DMS114 treated with DMSO at 0.1 percent for 48 hours (cell line): ENCODE data around the gene AFAP1L1.
"Not testable (repeated sequence)": the region's sequence is repeated elsewhere in the genome, so short reads cannot be mapped to it uniquely, and the experiment has no call there.

Experiments used
- DNase-seq: peaks from one replicate; lab custom pipeline; 2025; ENCODE audit not compliant: unreplicated experiment; lab: John Stamatoyannopoulos, UW

The AFAP1L1 gene

GRCh38 chr5:149260761-149261160, 10.9 kb upstream of the AFAP1L1 start:
- DNase-seq = no peak

- DNase-seq = no peak
Measured at GRCh38 chr5:149261246-149261645, 10.4 kb upstream of the AFAP1L1 start.

GRCh38 chr5:149262315-149262714, 9.3 kb upstream of the AFAP1L1 start:
- DNase-seq = no peak

GRCh38 chr5:149264439-149265067, 7.1 kb upstream of the AFAP1L1 start:
- no peak for DNase-seq

- no peak for DNase-seq
Measured at GRCh38 chr5:149265068-149265465, 6.6 kb upstream of the AFAP1L1 start.

GRCh38 chr5:149265597-149265996, 6.1 kb upstream of the AFAP1L1 start:
- DNase-seq = no peak

- no peak for DNase-seq
Measured at GRCh38 chr5:149267241-149267973, 4.3 kb upstream of the AFAP1L1 start.

- DNase-seq = peak; percentile 59
Measured at GRCh38 chr5:149268928-149269557, 2.6 kb upstream of the AFAP1L1 start.

- DNase-seq = no peak
Measured at GRCh38 chr5:149271195-149271715, 404 bp upstream of the AFAP1L1 start.

- DNase-seq = not testable (repeated sequence)
Measured at GRCh38 chr5:149272781-149273180, 1.1 kb downstream of the AFAP1L1 start.

- no peak for DNase-seq
Measured at GRCh38 chr5:149273237-149273636, 1.6 kb downstream of the AFAP1L1 start.

- DNase-seq = no peak
Measured at GRCh38 chr5:149273950-149274349, 2.3 kb downstream of the AFAP1L1 start.

- DNase-seq = no peak
Measured at GRCh38 chr5:149274939-149275338, 3.3 kb downstream of the AFAP1L1 start.

- DNase-seq = no peak
Measured at GRCh38 chr5:149277801-149278200, 6.1 kb downstream of the AFAP1L1 start.

- DNase-seq = no peak
Measured at GRCh38 chr5:149278451-149279210, 7.0 kb downstream of the AFAP1L1 start.

GRCh38 chr5:149279661-149280060, 8.0 kb downstream of the AFAP1L1 start:
- DNase-seq = no peak

GRCh38 chr5:149280124-149280523, 8.5 kb downstream of the AFAP1L1 start:
- DNase-seq = no peak

GRCh38 chr5:149280802-149281201, 9.1 kb downstream of the AFAP1L1 start:
- DNase-seq = no peak

GRCh38 chr5:149282027-149282965, 10.6 kb downstream of the AFAP1L1 start:
- DNase-seq = no peak

GRCh38 chr5:149282966-149283332, 11.3 kb downstream of the AFAP1L1 start:
- DNase-seq = no peak
